ENCODE measurements around the gene ACTL9.
"Not testable (repeated sequence)": the region's sequence is repeated elsewhere in the genome, so short reads cannot be mapped to it uniquely, and the experiment has no call there.

ACTL9 gene

GRCh38 chr19:8698433-8699063 lies at the start of gene ACTL9:
TSS of gene ACTL9 (minus strand) at chr19:8698795. CDS start at chr19:8698701, 94 bp downstream.
- no peak for TF ChIP-seq CTCF (IDR thresholded peaks at IDR 0.05; ENCODE audit: extremely low read depth, insufficient read depth, missing control alignments)
- DNase-seq (ENCODE audit: low spot score) = no peak
- in situ Hi-C loops (cut with MboI; ENCODE audit: low pct_unique_long_range_greater_than_20kb, low sequenced_read_pairs, unreplicated experiment) = no loop called here

GRCh38 chr19:8739291-8740065 lies 40.9 kb upstream of the ACTL9 start:
- DNase-seq (ENCODE audit: low spot score); in situ Hi-C loops (cut with MboI; ENCODE audit: low pct_unique_long_range_greater_than_20kb, low sequenced_read_pairs, unreplicated experiment): not testable (repeated sequence)

- in situ Hi-C loops (cut with MboI; ENCODE audit: low pct_unique_long_range_greater_than_20kb, low sequenced_read_pairs, unreplicated experiment) = no loop called here
- no peak for TF ChIP-seq CTCF (IDR thresholded peaks at IDR 0.05; ENCODE audit: extremely low read depth, insufficient read depth, missing control alignments)
Observed at GRCh38 chr19:8738377-8738776, 39.8 kb upstream of the ACTL9 start.

GRCh38 chr19:8731428-8732169 lies 33.0 kb upstream of the ACTL9 start:
- no peak for TF ChIP-seq CTCF (IDR thresholded peaks at IDR 0.05; ENCODE audit: extremely low read depth, insufficient read depth, missing control alignments)
- in situ Hi-C loops (cut with MboI; ENCODE audit: low pct_unique_long_range_greater_than_20kb, low sequenced_read_pairs, unreplicated experiment) = no loop called here
- no peak for DNase-seq (ENCODE audit: low spot score)

More at GRCh38 chr19:8738377-8738776, 39.8 kb upstream of the ACTL9 start:
- DNase-seq (ENCODE audit: low spot score) = no peak

GRCh38 chr19:8724276-8724675 lies 25.7 kb upstream of the ACTL9 start:
- in situ Hi-C loops (cut with MboI; ENCODE audit: low pct_unique_long_range_greater_than_20kb, low sequenced_read_pairs, unreplicated experiment) = no loop called here
- no peak for TF ChIP-seq CTCF (IDR thresholded peaks at IDR 0.05; ENCODE audit: extremely low read depth, insufficient read depth, missing control alignments)
- no peak for DNase-seq (ENCODE audit: low spot score)

GRCh38 chr19:8722032-8722431 lies 23.4 kb upstream of the ACTL9 start:
- no peak for DNase-seq (ENCODE audit: low spot score)
- no peak for TF ChIP-seq CTCF (IDR thresholded peaks at IDR 0.05; ENCODE audit: extremely low read depth, insufficient read depth, missing control alignments)
- in situ Hi-C loops (cut with MboI; ENCODE audit: low pct_unique_long_range_greater_than_20kb, low sequenced_read_pairs, unreplicated experiment) = no loop called here

Data from GM13977 (cell line).